HFF-Myc (cell line): Measurements from ENCODE around the gene SYT15.

Experiments used
- DNase-seq: peaks from one replicate; pipeline ENCODE4 v3.0.0-alpha.2; 2011; ENCODE audit warnings: low read depth; ENCODE audit errors: extremely low read depth
- H3K4me3 ChIP-seq: replicated peaks from 2 replicates; pipeline ENCODE4 v1.5.1; 2011; ENCODE audit warnings: low read depth, mild to moderate bottlenecking, control low read depth, low read length
- TF ChIP-seq, protein P1 (sequence below): IDR thresholded peaks from 2 replicates; pipeline ENCODE4 v1.5.1; 2012; ENCODE audit warnings: mild to moderate bottlenecking, low read depth, low read length, control low read depth; ENCODE audit errors: missing control alignments

The SYT15 gene

DNA sequence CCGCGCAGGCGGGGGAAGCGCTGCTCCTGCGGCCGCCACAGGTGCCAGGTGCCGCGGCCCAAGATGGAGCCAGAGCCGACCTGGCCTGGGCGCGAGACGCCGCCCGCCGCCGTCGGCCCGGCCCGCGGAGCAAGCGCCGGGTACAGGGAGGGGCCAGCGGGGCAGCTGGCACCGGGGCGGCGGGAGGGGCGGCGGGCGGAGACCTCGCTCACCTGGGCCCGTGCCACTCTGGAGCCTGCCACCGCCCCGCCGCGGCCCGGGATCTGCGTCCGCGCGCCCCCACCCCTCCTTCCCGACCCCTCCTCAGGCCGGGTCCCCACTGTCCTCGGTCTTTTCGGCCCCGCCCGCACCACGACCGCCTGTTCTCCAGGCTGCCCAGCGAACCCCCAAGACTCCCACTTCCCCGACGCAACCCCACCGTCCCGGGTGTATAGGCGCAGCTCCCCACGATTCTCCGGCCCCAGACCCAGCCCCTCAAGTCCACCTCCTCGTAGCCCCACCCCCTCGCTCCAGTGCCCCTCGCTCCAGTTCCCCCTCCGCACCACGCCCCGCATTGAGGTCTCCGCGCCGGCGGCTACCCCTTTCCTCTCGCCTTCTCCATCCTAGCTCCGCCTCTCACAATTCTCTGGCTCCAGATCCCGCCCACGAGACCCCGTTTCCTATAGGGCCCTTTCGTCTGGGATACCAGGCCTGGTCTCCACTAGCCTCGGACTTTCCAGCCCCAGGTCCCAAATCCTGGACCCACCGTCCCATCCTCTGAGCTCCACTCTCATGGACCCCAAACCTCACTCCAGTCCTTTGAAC, 22.2 kb upstream of the SYT15 start, which contains the start of gene GPRIN2:
TSS of gene GPRIN2 (minus strand) at position 144 of the 804 bp plus-strand sequence. CDS start 5,922 bp downstream, outside the sequence.
- no peak within 1 kb of the TSS for H3K4me3 ChIP-seq
- DNase-seq, result no peak

DNA sequence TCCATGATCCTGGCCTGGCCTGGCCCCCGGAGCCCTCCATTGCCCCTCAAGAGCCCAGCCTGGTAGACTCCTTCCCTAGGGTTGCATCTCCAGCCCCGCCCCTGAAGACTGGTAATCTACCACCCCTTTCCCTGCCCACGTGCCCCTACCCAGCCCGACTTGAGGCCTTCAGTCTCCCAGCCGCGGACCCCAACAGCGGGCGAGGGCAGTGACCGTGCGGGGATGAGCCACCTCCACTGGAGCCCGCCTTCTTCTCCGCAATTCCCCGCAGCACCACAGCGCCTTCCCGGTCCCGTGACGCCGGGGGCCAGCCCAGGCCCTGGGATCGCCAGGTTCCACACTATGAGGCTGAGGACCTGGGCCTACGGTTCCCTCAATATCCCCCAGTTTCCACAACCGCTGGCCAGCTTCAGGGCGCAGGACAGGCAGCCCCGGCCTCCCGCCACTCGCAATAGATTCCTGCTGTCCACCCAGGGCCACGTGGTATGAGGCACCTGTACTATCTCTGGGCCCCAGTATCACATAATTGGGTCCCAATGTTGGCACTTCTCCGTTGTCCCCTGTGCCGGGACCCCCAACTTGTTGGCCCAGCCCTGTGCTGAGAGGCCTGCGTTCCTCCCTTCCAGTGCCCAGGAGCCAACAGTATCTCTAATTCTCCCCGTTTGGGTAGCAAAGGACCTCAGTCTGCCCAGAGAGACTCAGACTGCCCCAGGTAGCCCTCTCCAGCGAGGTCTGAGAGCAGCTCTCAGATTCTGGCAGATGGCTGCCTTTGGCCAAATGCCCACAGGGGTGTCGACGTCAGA, 21.4 kb upstream of the SYT15 start:
- TF ChIP-seq, protein P1, sequence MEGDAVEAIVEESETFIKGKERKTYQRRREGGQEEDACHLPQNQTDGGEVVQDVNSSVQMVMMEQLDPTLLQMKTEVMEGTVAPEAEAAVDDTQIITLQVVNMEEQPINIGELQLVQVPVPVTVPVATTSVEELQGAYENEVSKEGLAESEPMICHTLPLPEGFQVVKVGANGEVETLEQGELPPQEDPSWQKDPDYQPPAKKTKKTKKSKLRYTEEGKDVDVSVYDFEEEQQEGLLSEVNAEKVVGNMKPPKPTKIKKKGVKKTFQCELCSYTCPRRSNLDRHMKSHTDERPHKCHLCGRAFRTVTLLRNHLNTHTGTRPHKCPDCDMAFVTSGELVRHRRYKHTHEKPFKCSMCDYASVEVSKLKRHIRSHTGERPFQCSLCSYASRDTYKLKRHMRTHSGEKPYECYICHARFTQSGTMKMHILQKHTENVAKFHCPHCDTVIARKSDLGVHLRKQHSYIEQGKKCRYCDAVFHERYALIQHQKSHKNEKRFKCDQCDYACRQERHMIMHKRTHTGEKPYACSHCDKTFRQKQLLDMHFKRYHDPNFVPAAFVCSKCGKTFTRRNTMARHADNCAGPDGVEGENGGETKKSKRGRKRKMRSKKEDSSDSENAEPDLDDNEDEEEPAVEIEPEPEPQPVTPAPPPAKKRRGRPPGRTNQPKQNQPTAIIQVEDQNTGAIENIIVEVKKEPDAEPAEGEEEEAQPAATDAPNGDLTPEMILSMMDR, result no peak
- H3K4me3 ChIP-seq, result no peak overlapping the region
- DNase-seq, result no peak

More for the DNA sequence above, 22.2 kb upstream of the SYT15 start, which contains the start of gene GPRIN2:
- TF ChIP-seq, protein P1, result no peak

DNA sequence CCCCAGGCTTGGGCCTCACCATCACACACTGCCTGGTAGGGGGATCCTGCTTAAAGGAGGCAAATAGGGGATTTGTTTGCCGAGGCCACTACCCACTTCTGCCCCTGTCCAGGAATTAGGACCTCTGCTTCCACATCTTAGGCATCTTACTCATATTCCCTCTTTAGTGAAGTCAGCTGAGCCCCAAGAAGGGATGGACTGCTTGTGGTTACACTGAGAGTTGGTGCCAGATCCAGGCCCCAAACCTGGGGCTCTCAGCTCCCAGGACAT, 20.9 kb upstream of the SYT15 start:
- TF ChIP-seq, protein P1, result no peak
- DNase-seq, result no peak
- no peak overlapping the region for H3K4me3 ChIP-seq

DNA sequence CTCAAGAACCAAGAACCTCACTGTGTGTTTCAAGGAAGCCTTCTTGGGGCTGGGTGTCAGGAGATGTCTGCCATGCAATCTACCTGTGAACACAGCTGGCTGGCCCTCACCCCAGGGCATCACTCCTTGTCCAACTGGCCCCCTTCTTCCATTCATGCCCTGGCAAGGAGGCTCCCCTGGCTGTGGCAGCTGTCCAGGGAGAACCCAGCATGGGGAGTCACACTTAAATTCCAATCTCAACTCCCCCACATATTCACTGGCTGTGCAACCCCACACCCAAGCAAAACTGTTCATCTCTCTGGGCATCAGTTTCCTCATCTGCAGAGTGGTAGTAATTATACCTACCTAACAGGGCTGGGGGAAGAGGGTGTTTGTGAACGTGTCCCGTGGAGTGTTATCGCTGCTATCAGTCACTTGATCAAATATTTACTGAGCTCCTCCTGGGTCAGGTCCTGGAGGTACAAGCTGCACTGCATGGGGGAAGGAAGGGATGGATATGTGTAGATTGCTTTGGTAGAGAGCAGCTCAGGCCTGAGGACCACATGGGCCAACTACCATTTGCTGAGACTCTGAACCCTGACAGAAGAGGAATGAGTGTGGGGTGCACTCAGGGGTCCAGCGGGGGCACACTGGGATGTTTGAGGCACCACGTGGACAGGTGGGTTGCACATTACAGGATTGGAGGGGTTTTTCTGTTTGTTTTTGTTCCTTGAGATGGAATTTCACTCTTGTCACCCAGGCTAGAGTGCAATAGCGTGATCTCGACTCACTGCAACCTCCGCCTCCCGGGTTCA, 20.3 kb upstream of the SYT15 start:
- H3K4me3 ChIP-seq, result no peak overlapping the region
- no peak for DNase-seq

DNA sequence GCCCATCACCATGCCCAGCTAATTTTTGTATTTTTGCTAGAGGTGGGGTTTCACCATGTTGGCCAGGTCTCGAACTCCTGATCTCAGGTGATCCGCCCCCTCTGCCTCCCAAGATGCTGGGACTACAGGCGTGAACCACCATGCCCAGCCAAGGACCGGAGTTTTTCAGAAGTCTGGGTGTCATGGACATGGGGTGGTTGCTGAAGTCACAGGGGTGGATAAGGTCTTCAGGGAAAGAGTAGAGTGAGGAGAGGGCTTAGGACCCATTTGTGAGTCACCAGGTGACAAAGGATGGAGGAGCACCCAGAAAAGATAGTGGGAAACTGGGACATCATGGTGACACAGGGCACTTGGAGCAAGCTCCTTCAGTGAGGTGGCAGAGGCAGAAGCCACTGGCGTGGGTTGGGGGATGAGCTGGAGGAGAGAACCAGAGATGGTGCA, 19.7 kb upstream of the SYT15 start:
- TF ChIP-seq, protein P1, result no peak
- H3K4me3 ChIP-seq, result no peak overlapping the region
- DNase-seq, result no peak

More for the DNA sequence above, 20.3 kb upstream of the SYT15 start:
- TF ChIP-seq, protein P1, result no peak

DNA sequence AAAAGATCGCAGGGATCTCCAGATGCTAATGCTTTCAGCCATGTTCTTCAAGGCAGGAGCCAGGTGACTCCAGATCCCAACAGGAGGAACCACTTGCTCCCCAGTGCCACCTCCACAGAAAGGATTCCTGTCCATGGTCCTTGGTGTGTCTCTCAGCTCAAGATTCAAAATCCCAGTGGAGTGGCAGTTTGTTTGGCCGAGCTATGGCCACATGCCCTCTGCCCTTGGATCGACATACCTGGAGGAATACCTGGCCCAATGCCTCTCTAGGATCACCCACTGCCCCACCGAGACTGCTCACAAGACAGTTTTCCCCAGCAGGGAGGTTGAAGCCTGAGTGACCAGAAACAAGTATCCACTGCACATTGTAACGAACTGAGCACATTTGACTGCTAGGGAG, 18.5 kb upstream of the SYT15 start:
- TF ChIP-seq, protein P1, result no peak
- H3K4me3 ChIP-seq, result no peak overlapping the region
- DNase-seq, result no peak
